Parathyroid adenoma (tissue), 2 donors: ENCODE results near the gene CCDC83.
A peak's percentile ranks its signal among the peaks of the same experiment; 100 is the strongest.

Experiments used
- H2AFZ ChIP-seq: fragments of 300-600 bp; sonication (generic); one replicate; pipeline ENCODE4 v1.7.0; 2017; ENCODE audit warnings: antibody characterized with exemption, mild to moderate bottlenecking
- H3K27ac ChIP-seq: fragments of 300-600 bp; sonication (generic); one replicate; pipeline ENCODE4 v1.7.0; 2017
- H3K27me3 ChIP-seq: fragments of 300-600 bp; sonication (generic); one replicate; pipeline ENCODE4 v1.7.0; 2017; ENCODE audit warnings: low read length; ENCODE audit not compliant: control insufficient read depth, insufficient read depth
- H3K36me3 ChIP-seq: fragments of 300-600 bp; sonication (generic); one replicate; pipeline ENCODE4 v1.7.0; 2017; ENCODE audit warnings: low read length; ENCODE audit not compliant: control insufficient read depth, insufficient read depth
- H3K4me1 ChIP-seq: fragments of 300-600 bp; sonication (generic); one replicate; pipeline ENCODE4 v1.7.0; 2017; ENCODE audit warnings: control low read depth
- H3K4me2 ChIP-seq: fragments of 300-600 bp; sonication (generic); one replicate; pipeline ENCODE4 v1.7.0; 2017; ENCODE audit warnings: low read length
- H3K4me3 ChIP-seq: fragments of 300-600 bp; sonication (generic); one replicate; pipeline ENCODE4 v1.7.0; 2017; ENCODE audit warnings: low read depth, low read length
- H3K79me2 ChIP-seq: fragments of 300-600 bp; sonication (generic); one replicate; pipeline ENCODE4 v1.7.0; 2017; ENCODE audit warnings: control low read depth
- H3K9ac ChIP-seq: fragments of 300-600 bp; sonication (generic); one replicate; pipeline ENCODE4 v1.7.0; 2017; ENCODE audit warnings: mild to moderate bottlenecking
- H3K9me3 ChIP-seq: fragments of 300-600 bp; sonication (generic); one replicate; pipeline ENCODE4 v1.7.0; 2017; ENCODE audit warnings: low read length; ENCODE audit not compliant: control insufficient read depth
- TF ChIP-seq, protein P1 (sequence below): fragments of 300-600 bp; sonication (generic); IDR thresholded peaks from one replicate; pipeline ENCODE4 v1.7.0; 2017; ENCODE audit warnings: antibody characterized with exemption, mild to moderate bottlenecking
- donor health status: primary hyperparathyroidism.

CCDC83 gene

DNA sequence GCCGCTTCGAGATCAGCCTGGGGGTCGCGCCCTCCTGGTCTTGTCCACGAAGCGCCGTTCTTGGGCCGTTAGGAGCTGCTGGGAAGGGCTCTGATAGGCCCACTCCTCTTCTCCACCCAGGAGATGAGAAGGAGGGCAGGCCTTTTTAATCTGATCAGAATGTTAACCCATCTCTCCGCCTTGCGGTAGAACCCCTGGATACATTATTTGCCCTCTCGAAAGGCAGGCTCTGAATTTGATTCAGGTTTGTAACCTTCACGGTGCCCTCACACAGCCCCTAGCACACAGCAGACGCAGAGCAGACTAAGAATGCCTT lies at the start of gene CCDC83:
Gene CCDC83, plus strand, starts transcription at position 43 of the 316 bp plus-strand sequence. CDS start 9,741 bp downstream, outside the sequence.
- no peaks in the 10 kb centered on the region for H3K27me3 ChIP-seq
- H3K4me3 ChIP-seq, result peak within 1 kb of the TSS; percentile 68
- TF ChIP-seq, protein P1, sequence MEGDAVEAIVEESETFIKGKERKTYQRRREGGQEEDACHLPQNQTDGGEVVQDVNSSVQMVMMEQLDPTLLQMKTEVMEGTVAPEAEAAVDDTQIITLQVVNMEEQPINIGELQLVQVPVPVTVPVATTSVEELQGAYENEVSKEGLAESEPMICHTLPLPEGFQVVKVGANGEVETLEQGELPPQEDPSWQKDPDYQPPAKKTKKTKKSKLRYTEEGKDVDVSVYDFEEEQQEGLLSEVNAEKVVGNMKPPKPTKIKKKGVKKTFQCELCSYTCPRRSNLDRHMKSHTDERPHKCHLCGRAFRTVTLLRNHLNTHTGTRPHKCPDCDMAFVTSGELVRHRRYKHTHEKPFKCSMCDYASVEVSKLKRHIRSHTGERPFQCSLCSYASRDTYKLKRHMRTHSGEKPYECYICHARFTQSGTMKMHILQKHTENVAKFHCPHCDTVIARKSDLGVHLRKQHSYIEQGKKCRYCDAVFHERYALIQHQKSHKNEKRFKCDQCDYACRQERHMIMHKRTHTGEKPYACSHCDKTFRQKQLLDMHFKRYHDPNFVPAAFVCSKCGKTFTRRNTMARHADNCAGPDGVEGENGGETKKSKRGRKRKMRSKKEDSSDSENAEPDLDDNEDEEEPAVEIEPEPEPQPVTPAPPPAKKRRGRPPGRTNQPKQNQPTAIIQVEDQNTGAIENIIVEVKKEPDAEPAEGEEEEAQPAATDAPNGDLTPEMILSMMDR, result no peak
- no peaks in the 10 kb centered on the region for H3K9me3 ChIP-seq
- H3K79me2 ChIP-seq, result no peaks in the 10 kb centered on the region
- H3K9ac ChIP-seq, result no peak within 1 kb of the TSS
- H2AFZ ChIP-seq, result peak within 1 kb of the TSS; percentile 99
- H3K4me1 ChIP-seq, result peaks cover 3% of the 10 kb centered on the region
- H3K4me2 ChIP-seq, result peak within 1 kb of the TSS; percentile 73
- peak within 1 kb of the TSS; percentile 63 for H3K27ac ChIP-seq
- H3K36me3 ChIP-seq, result no peaks in the 10 kb centered on the region

DNA sequence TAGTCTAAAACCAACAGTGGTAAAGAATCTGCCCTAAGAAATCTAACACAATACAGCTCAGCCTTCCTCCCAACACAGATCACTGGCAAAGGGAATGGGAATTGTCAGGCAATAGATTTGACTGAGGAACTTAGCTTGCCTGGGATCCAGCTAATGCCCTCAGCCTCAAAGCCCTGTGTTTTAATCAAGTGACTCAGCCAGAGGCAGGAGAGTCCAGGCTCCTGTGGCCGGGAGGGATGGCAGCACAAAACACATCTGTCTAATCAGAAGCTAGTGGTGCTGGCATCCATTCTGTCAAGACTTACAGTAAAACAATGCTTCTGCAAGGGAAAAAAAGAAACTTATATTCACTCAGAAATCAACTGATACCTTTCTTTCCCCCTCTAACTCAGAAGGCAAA lies 49.8 kb upstream of the CCDC83 start:
- Histone ChIP-seq H3K27ac (no peak overlapping the region), H3K9me3 (no peaks in the 10 kb centered on the region), H2AFZ (no peak overlapping the region), H3K4me2 (no peak overlapping the region), H3K9ac (no peak overlapping the region), H3K27me3 (no peaks in the 10 kb centered on the region), H3K4me3 (no peak overlapping the region), H3K36me3 (no peaks in the 10 kb centered on the region), H3K4me1 (no peaks in the 10 kb centered on the region), H3K79me2 (no peaks in the 10 kb centered on the region)
- TF ChIP-seq, protein P1, result no peak

DNA sequence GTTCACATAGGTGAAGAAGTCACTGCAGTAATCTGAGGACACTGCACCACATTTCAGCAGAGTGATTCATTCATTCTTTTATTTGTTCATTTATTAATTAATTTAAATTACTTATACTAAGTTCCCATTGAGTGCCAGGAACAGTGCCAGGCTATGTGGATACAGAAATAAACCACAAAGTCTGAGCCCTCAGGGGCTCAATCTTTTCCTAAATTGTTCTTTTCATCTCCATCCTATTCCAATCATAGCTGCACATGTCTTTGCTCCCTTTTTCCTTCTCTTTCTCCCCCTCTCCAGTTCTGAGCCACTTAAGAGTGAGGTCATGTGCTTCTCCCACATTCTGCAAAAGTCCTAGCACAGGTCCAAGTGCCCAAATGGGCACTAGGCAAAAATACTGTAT lies 49.2 kb upstream of the CCDC83 start:
- H3K9me3 ChIP-seq, result no peaks in the 10 kb centered on the region
- H3K79me2 ChIP-seq, result no peaks in the 10 kb centered on the region
- H2AFZ ChIP-seq, result no peak overlapping the region
- no peak overlapping the region for H3K4me2 ChIP-seq
- H3K9ac ChIP-seq, result no peak overlapping the region
- H3K4me1 ChIP-seq, result no peaks in the 10 kb centered on the region
- H3K27me3 ChIP-seq, result no peaks in the 10 kb centered on the region
- H3K4me3 ChIP-seq, result no peak overlapping the region
- TF ChIP-seq, protein P1, result no peak
- no peak overlapping the region for H3K27ac ChIP-seq
- no peaks in the 10 kb centered on the region for H3K36me3 ChIP-seq

DNA sequence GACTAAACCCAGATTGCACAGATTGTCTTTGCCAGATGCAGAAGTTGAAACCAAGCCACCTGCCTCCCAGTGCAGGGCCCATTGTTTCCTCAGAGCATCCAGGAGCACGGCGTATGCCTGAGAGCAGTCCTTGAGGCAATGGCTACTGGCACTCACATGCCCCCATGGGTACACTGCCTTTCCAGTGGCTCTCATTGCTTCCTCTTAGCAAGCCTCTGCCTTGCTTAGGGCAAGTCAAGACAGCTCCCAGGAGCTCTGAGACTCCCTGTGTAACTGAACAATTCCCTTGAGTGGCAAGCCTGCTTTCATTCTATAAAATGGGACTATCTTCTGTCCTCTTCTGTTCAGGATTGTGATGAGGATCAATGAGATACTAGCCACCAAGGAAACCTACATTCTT lies 48.3 kb upstream of the CCDC83 start:
- H3K79me2 ChIP-seq, result no peaks in the 10 kb centered on the region
- no peaks in the 10 kb centered on the region for H3K9me3 ChIP-seq
- H2AFZ ChIP-seq, result no peak overlapping the region
- no peak overlapping the region for H3K4me3 ChIP-seq
- H3K4me2 ChIP-seq, result no peak overlapping the region
- no peak overlapping the region for H3K9ac ChIP-seq
- no peaks in the 10 kb centered on the region for H3K4me1 ChIP-seq
- no peaks in the 10 kb centered on the region for H3K36me3 ChIP-seq
- no peaks in the 10 kb centered on the region for H3K27me3 ChIP-seq
- TF ChIP-seq, protein P1, result no peak
- H3K27ac ChIP-seq, result no peak overlapping the region

DNA sequence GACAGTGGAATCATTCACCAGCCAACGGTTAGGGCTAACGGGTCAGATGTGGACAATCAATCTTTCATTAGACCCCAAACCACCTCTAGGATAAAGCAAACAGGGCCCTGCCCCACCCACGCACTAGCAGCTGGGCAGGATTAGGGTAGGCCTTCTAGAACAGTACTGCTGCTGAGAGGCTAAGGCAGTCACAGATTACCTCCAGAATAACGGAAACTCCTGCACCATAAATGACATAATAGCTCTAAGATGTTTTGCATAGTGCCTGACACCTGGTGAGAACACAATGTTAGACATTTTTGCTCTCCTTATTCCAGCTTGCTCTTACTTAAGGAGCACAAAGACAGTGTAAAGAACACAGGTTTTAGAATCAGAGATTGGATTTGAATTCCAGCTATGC lies 46.0 kb upstream of the CCDC83 start:
- no peak overlapping the region for H3K27ac ChIP-seq
- H3K9ac ChIP-seq, result no peak overlapping the region

More for the DNA sequence above, 46.0 kb upstream of the CCDC83 start:
- TF ChIP-seq, protein P1, result no peak
- H3K4me2 ChIP-seq, result no peak overlapping the region
- no peaks in the 10 kb centered on the region for H3K4me1 ChIP-seq
- H2AFZ ChIP-seq, result no peak overlapping the region
- no peak overlapping the region for H3K4me3 ChIP-seq
- no peaks in the 10 kb centered on the region for H3K9me3 ChIP-seq
- no peaks in the 10 kb centered on the region for H3K36me3 ChIP-seq
- H3K27me3 ChIP-seq, result no peaks in the 10 kb centered on the region
- H3K79me2 ChIP-seq, result no peaks in the 10 kb centered on the region
